T-helper 2 cell treated with Interferon-gamma antibody and Interleukin-4, amounts not matched to agents 100 ng/mL and 5 ng/mL, for 36 hours (primary cell): ENCODE data around the gene C9orf57. TPM values are rescaled to one million over a fixed set of nuclear protein-coding genes. Genes with fewer than 3 reads are reported as not detected.
"Not testable (repeated sequence)": the region's sequence is repeated elsewhere in the genome, so short reads cannot be mapped to it uniquely, and the experiment has no call there.

Experiments used
- intact Hi-C: fragments of 100-400 bp; cut with micrococcal nuclease; formaldehyde crosslinking; loops from one replicate; pipeline ENCODE4 v1.15.1; 2023
- total RNA-seq: library from RNA; stranded (reverse); gene quantifications from 2 replicates; pipeline ENCODE4 v1.2.3, GENCODE V29; 2022

C9orf57 gene
- total RNA-seq, 1 donor from 2014 or later, result not detected

DNA sequence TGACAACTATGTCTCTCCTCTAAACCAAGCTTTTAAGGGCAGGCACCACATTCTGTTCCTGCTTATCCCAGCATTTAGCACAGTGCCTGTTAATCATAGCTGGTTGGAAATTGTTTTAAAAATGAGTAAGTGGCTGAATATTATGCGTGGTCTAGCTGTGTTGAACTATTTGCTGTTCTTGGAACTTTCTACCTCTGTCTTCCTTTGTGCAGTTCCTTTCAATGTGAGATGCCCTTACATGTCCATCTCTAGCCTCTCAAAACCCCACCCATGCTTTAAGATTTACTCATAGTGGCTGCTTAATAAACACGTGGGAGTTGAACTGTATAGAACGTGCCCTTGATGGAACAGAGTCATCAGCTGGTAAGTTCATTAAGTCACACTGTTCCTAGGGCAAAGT lies 34.5 kb downstream of the C9orf57 start:
- intact Hi-C loops, result loop anchor here (1.0 kb wide), 3 partner anchors 219 to 741 kb away; no protein-coding TSS in a partner anchor

DNA sequence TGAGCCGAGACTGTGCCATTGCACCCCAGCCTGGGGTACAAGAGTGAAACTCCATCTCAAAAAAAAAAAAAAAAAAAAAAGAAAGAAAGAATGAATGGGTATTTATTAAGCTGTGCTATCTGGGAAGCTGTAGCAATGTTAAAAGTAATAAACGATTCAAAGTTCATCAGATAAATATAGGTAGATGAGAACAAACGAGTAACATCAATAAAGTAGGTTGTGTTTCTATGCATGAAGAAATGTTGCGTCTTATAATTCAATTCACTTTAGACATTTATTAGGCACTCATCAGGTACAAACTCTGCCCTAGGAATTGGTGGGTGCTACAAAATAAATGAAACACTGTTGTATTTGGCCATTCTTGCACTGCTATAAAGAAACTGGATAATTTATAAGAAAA lies 36.8 kb downstream of the C9orf57 start:
- intact Hi-C loops, result no loop called here

- intact Hi-C loops, result no loop called here
These were observed 37.6 kb downstream of the C9orf57 start for GRCh38 chr9:72022841-72023240.

- intact Hi-C loops, result no loop called here
These were observed 47.1 kb downstream of the C9orf57 start for GRCh38 chr9:72013292-72013760.

GRCh38 chr9:72012646-72013045 lies 47.8 kb downstream of the C9orf57 start:
- intact Hi-C loops, result no loop called here

GRCh38 chr9:72007726-72008125 lies 52.7 kb downstream of the C9orf57 start:
- intact Hi-C loops, result not testable (repeated sequence)

DNA sequence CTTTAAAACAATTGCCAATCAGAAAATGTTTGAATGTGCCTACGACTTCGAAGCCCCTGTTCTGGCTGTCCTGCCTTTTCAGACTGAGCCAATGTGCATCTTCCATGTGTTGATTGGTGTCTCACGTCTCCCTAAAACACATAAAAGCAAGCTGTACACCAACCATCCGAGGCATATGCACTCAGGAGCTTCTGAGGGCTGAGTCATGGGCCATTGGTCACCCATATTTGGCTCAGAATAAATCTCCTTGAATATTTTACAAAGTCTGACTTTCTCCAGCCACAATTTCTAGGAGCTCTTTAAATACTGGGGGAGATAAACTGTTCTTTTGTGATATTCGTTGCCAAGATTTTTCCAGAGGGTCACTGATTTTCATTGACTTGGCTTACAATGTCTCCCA lies 53.9 kb downstream of the C9orf57 start:
- intact Hi-C loops, result no loop called here

- intact Hi-C loops, result no loop called here
These were observed 55.0 kb downstream of the C9orf57 start for GRCh38 chr9:72005451-72005850.

Other genes with a start within 250 kb of the C9orf57 start
- 25.3 and 28.7 TPM in 2 replicates for gene ABHD17B, start 149.4 kb downstream of the C9orf57 start, total RNA-seq
- 11.0 and 12.8 TPM in 2 replicates for gene C9orf85, start 149.0 kb downstream of the C9orf57 start, total RNA-seq
- 0.05 TPM in 1 of 2 replicates, not detected in the other for gene GDA, start 88.8 kb upstream of the C9orf57 start, total RNA-seq